ENCODE measurements around the gene FNBP1.

DNA sequence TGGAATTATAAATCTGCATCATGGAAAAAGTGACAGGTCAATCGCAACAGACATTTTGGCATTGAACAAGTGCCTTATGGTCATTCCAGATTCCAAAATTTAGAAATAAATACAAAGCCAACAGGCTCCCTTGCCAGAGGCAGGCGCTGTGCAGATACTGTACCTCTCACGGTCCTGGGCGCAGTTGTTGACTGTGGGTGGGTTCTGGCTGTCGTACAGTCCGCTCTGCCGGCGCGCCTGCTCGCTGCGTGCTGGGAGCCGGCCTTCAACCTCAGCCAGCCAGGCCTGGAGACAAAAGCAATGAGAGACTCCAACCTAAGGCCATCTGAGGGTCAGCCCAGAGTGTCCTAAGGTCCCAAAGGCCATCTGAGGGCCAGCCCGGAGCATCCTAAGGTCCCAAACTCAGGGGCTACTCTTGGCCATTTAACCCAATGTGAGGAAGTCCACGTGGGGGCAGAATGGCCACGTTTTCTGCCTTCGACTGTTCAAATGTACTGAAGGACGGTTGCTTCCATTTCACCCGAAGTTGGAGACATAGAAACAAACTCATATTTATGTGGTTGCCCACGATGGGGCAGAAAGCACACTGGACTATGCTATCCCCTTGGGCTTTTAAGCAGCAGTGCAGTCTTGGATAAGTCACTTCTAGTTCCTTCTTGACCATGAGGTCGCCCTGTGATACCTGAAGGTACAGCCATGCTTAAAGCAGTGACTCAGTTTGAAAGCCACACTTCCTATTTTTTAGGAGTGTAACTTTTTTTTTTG, 142.5 kb downstream of the FNBP1 start:
- TF ChIP-seq EZH2 (IDR thresholded peaks at IDR 0.05; ENCODE audit: insufficient read depth, poor library complexity, severe bottlenecking) (no peak), EZH2phosphoT487 (IDR thresholded peaks at IDR 0.05; ENCODE audit: insufficient read depth, low read depth) (no peak)

Data from GM23248 (cell line).